K562 (cell line): ENCODE results near the gene SDHAF4. TPM values are rescaled to one million over a fixed set of nuclear protein-coding genes. Genes with fewer than 3 reads are reported as not detected.

Experiments
- ATAC-seq: fragments of 200-7000 bp; cut with Tn5 transposase; 3 replicates; pipeline ENCODE4 v1.9.1; 2020; ENCODE audit warnings: moderate library complexity
- BruUV-seq: library from RNA; stranded (reverse); fragments of 400-500 nt; replicated peaks from 2 replicates; lab custom pipeline; 2021; lab: Mats Ljungman, UMichigan
- CTCF ChIA-PET: fragments of 300-600 bp; formaldehyde crosslinking; extraction: SDS; loops from one replicate; lab custom pipeline; 2021; ENCODE audit warnings: low intra/inter-chr PET ratio; lab: Yijun Ruan, JAX
- POLR2A ChIA-PET: fragments of 300-600, 350-650 bp; sonication (Branson Sonifier 250); formaldehyde crosslinking; extraction: SDS; loops from one replicate; lab custom pipeline; 2021; ENCODE audit warnings: antibody characterized with exemption, inconsistent platforms; lab: Yijun Ruan, JAX
- DNase-seq, 4 experiments: peaks; one replicate each; pipeline versions ENCODE4 v3.0.0 to v3.0.0-alpha.2; 2011 to 2018; ENCODE audit warnings: low spot score in 3 of 4, mixed read lengths in 3 of 4; ENCODE audit errors: extremely low read depth in 1 of 4
- FAIRE-seq: peaks from 2 replicates; lab custom pipeline; 2011; peaks lifted over from hg19 to GRCh38; lab: Jason Lieb, UNC
- H2AFZ ChIP-seq: 2 replicates; pipeline ENCODE4 v1.6.0; 2011; ENCODE audit warnings: low read depth, low read length, control low read depth, inconsistent platforms
- H3K27ac ChIP-seq: fragments of 200-600 bp; 3 replicates; pipeline ENCODE4 v1.8.0; 2011; ENCODE audit warnings: low read depth, mild to moderate bottlenecking, control low read depth, inconsistent platforms, low read length, moderate library complexity, mixed read lengths; ENCODE audit errors: extremely low read depth
- H3K27me3 ChIP-seq, 2 experiments: fragments of 300-600 bp in 1 of 2; 2 replicates in 1 of 2; 3 replicates in 1 of 2; pipeline versions ENCODE4 v1.6.0 to v1.8.0; 2011; ENCODE audit warnings: inconsistent platforms in 2 of 2, low read length in 2 of 2, mild to moderate bottlenecking in 1 of 2, mixed read lengths in 1 of 2, moderate library complexity in 1 of 2; ENCODE audit not compliant: control insufficient read depth in 2 of 2, insufficient read depth in 2 of 2
- H3K36me3 ChIP-seq: fragments of 300-600 bp; 3 replicates; pipeline ENCODE4 v1.8.0; 2011; ENCODE audit warnings: mild to moderate bottlenecking, low read length, inconsistent platforms; ENCODE audit not compliant: control insufficient read depth, insufficient read depth
- H3K4me1 ChIP-seq, 2 experiments: fragments of 200-600 bp in 1 of 2; replicated peaks in 1 of 2; 2 replicates in 1 of 2; 3 replicates in 1 of 2; pipeline versions ENCODE4 v1.5.1 to v1.8.0; 2011; ENCODE audit warnings: inconsistent platforms in 2 of 2, low read length in 2 of 2, mild to moderate bottlenecking in 1 of 2, mixed read lengths in 1 of 2, moderate library complexity in 1 of 2; ENCODE audit not compliant: control insufficient read depth in 2 of 2, insufficient read depth in 2 of 2
- H3K4me2 ChIP-seq: 2 replicates; pipeline ENCODE4 v1.6.1; 2011; ENCODE audit warnings: low read length, control low read depth, inconsistent platforms, mixed read lengths; ENCODE audit not compliant: insufficient read depth
- H3K4me3 ChIP-seq: fragments of 200-600 bp; sonication (generic), shearing (Covaris generic); 2 replicates; pipeline ENCODE4 v1.5.1; 2016; ENCODE audit warnings: control low read depth, inconsistent platforms
- H3K79me2 ChIP-seq: fragments of 200-600 bp; 3 replicates; pipeline ENCODE4 v1.8.0; 2011; ENCODE audit warnings: low read length, inconsistent platforms; ENCODE audit not compliant: control insufficient read depth, insufficient read depth
- H3K9ac ChIP-seq, 2 experiments: 2 replicates each; pipeline versions ENCODE4 v1.6.0 to v1.6.1; 2011; ENCODE audit warnings: low read depth in 2 of 2, low read length in 2 of 2, control low read depth in 1 of 2, inconsistent platforms in 1 of 2, mild to moderate bottlenecking in 1 of 2, mixed read lengths in 1 of 2; ENCODE audit not compliant: insufficient read depth in 1 of 2
- H3K9me1 ChIP-seq: one replicate; pipeline ENCODE4 v1.6.0; 2011; ENCODE audit warnings: inconsistent platforms, mild to moderate bottlenecking, low read length, moderate library complexity; ENCODE audit not compliant: control insufficient read depth, insufficient read depth
- H3K9me3 ChIP-seq: replicated peaks from 2 replicates; pipeline ENCODE4 v1.5.1; 2011; ENCODE audit warnings: low read depth, low read length, inconsistent platforms; ENCODE audit not compliant: control insufficient read depth, insufficient read depth
- H4K20me1 ChIP-seq: replicated peaks from 2 replicates; pipeline ENCODE4 v1.6.1; 2011; ENCODE audit warnings: low read length, inconsistent platforms, mixed read lengths; ENCODE audit not compliant: control insufficient read depth, insufficient read depth
- KHSRP ChIP-seq: fragments of 450-650 bp; IDR thresholded peaks from 2 replicates; pipeline ENCODE4 v1.6.1; 2017
- SFPQ ChIP-seq: fragments of 200-400 bp; formaldehyde crosslinking; IDR thresholded peaks from 2 replicates; pipeline ENCODE4 v1.6.1; 2017; ENCODE audit warnings: mild to moderate bottlenecking, low read depth, low read length, moderate library complexity
- ZBTB5 ChIP-seq: fragments of 450-650 bp; IDR thresholded peaks from 2 replicates; pipeline ENCODE4 v1.6.1; 2017; ENCODE audit warnings: antibody characterized with exemption
- ZFP30 ChIP-seq: fragments of 250-450 bp; sonication (Bioruptor Pico); IDR thresholded peaks from 2 replicates; pipeline ENCODE4 v1.8.0; 2022; ENCODE audit warnings: moderate library complexity, mild to moderate bottlenecking, inconsistent platforms, borderline replicate concordance
- ZFP91 ChIP-seq: sonication (generic); formaldehyde crosslinking; IDR thresholded peaks from 2 replicates; pipeline ENCODE4 v1.8.0; 2022; ENCODE audit warnings: mild to moderate bottlenecking, missing genetic modification reagents
- WGBS: fragments of 100-300 bp; shearing (Covaris generic); methylation state at CpG from one replicate; pipeline ENCODE4 v1.1.6; 2016; ENCODE audit warnings: low coverage, mixed read lengths; ENCODE audit not compliant: insufficient coverage; ENCODE audit errors: missing lambda C conversion rate; 5-methylcytosine and 5-hydroxymethylcytosine counted together
- in situ Hi-C: fragments of 300-500 bp; cut with MboI; formaldehyde crosslinking; loops from 4 replicates; pipeline ENCODE4 v1.15.0; 2018; ENCODE audit warnings: inconsistent platforms, mixed read lengths
- intact Hi-C: fragments of 100-400 bp; cut with micrococcal nuclease; formaldehyde crosslinking; loops from 2 replicates; pipeline ENCODE4 v1.14.2; 2022
- polyA plus RNA-seq, 8 experiments: library from polyadenylated mRNA; depleted of rRNA in 4 of 8; stranded (reverse) in 5 of 8; unstranded in 3 of 8; fragments of >200 nt; fragmentation: Nextera tagmentation in 2 of 8; fragmentation: Illumina TruSeq in 1 of 8; extraction: Ambion mirVana in 2 of 8; extraction: Trizol in 1 of 8; gene quantifications; 2 replicates each; pipeline versions ENCODE4 v1.2.1 to v1.2.3, GENCODE V29; 2011 to 2014; ENCODE audit warnings: inconsistent platforms in 1 of 8, missing spikeins in 1 of 8
- total RNA-seq, 7 experiments: library from RNA; depleted of rRNA in 6 of 7; stranded (reverse); fragments of >200 nt in 6 of 7; fragmentation: Illumina TruSeq in 2 of 7; extraction: Trizol in 2 of 7; gene quantifications; 2 replicates each; pipeline versions ENCODE4 v1.2.1 to v1.2.3, GENCODE V29; 2011 to 2021; ENCODE audit warnings: low replicate concordance in 1 of 7
- TF ChIP-seq, protein P1 (sequence below), 2 experiments: fragments of 250-450 bp in 1 of 2; fragments of 450-650 bp in 1 of 2; sonication (Bioruptor Pico) in 1 of 2; IDR thresholded peaks; 2 replicates each; pipeline versions ENCODE4 v1.6.1 to v1.8.0; 2016 to 2021; ENCODE audit warnings: mild to moderate bottlenecking in 2 of 2, moderate library complexity in 2 of 2, missing compliant biosample characterization in 1 of 2, missing genetic modification characterization in 1 of 2

The SDHAF4 gene
- total and polyA plus RNA-seq, 9 of the 15 experiments (the other 6 are each of a cell fraction or from before 2014, with no cell fraction given): 3.5 to 12.0 (median 6.2) TPM

DNA sequence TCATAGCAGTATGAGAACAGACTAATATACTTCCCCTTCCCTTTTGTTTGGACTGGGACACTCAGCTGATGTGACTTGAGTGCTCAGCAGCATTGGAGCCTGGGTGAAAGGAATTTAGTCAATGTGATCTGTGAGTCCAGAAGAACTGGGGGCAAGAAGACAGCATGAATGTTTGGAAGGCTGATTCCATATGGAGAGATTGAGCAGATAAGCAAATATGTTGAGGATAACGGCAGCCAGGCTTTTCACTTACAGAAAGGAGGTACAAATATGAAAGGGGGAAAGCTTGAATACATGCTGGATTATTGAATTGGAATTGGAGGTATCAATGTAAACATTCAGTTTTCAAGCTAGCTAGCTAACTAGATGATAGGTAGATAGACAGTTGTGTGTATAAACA lies 63.2 kb downstream of the SDHAF4 start:
- in situ Hi-C loops: no loop called here
- CTCF ChIA-PET: no interaction called here
- H3K4me2 ChIP-seq: no peak overlapping the region
- H3K9ac ChIP-seq: no peak overlapping the region
- peaks cover 3 to 12% of the 10 kb centered on the region in 2 experiments for H3K27me3 ChIP-seq
- H3K9me1 ChIP-seq: no peaks in the 10 kb centered on the region
- H3K4me3 ChIP-seq: no peak overlapping the region
- intact Hi-C loops: no loop called here
- WGBS: 0% methylated on average over 1 of the region's 1 CpG
- TF ChIP-seq ZFP91 (no peak), ZFP30 (no peak), ZBTB5 (no peak), KHSRP (no peak), SFPQ (no peak)
- TF ChIP-seq, protein P1, sequence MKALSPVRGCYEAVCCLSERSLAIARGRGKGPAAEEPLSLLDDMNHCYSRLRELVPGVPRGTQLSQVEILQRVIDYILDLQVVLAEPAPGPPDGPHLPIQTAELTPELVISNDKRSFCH (CRISPR knock-in tag; IDR thresholded peaks at IDR 0.05): no peak
- TF ChIP-seq, protein P1 (tag; IDR thresholded peaks at IDR 0.05): no peak
- TF ChIP-seq, all 486 proteins: peak for 0
- H3K79me2 ChIP-seq: no peaks in the 10 kb centered on the region
- POLR2A ChIA-PET: no interaction called here
- no peak overlapping the region for H2AFZ ChIP-seq
- DNase-seq: no peak
- H3K27ac ChIP-seq: no peak overlapping the region
- H3K9me3 ChIP-seq: peaks cover 2% of the 10 kb centered on the region; the same call in 1 of the 2 replicates
- no peaks in the 10 kb centered on the region for H3K36me3 ChIP-seq
- peaks cover 0 to 5% of the 10 kb centered on the region in 2 experiments; a peak in 2 of 5 replicates for H3K4me1 ChIP-seq
- no peak for FAIRE-seq
- ATAC-seq: no peak
- BruUV-seq: no TSS peak
- H4K20me1 ChIP-seq: no peaks in the 10 kb centered on the region
